ENCODE measurements around the gene CHAF1B. TPM values are rescaled to one million over a fixed set of nuclear protein-coding genes. Genes with fewer than 3 reads are reported as not detected.

CHAF1B gene
- total RNA-seq, 1 experiment from 2014 or later = 18.7 TPM

GRCh38 chr21:36402339-36402738 is 17.1 kb downstream of the CHAF1B start:
- no peak for DNase-seq
- Mint-ChIP-seq H3K4me1 (ENCODE audit: low read depth, unreplicated experiment) (no peaks in the 10 kb centered on the region), H3K27ac (ENCODE audit: unreplicated experiment) (no peak overlapping the region), H3K36me3 (ENCODE audit: insufficient read depth, unreplicated experiment) (peaks cover 39% of the 10 kb centered on the region), H3K9me3 (ENCODE audit: unreplicated experiment) (no peaks in the 10 kb centered on the region), H3K4me3 (ENCODE audit: unreplicated experiment) (no peak overlapping the region), H3K27me3 (ENCODE audit: insufficient read depth, unreplicated experiment) (no peaks in the 10 kb centered on the region)
- Histone ChIP-seq H3K27me3 (replicated peaks; ENCODE audit: control insufficient read depth, insufficient read depth, low read length) (no peaks in the 10 kb centered on the region), H3K36me3 (ENCODE audit: control insufficient read depth, insufficient read depth, low read length) (no peaks in the 10 kb centered on the region; the same call in 1 of the 2 replicates), H3K4me1 (no peaks in the 10 kb centered on the region), H3K4me3 (ENCODE audit: low read depth, low read length) (no peak overlapping the region), H3K9me3 (no peaks in the 10 kb centered on the region)
- intact Hi-C loops (cut with micrococcal nuclease; ENCODE audit: unreplicated experiment) = no loop called here
- no TSS peak for BruUV-seq (replicated peaks)
- no peak for TF ChIP-seq CTCF (IDR thresholded peaks at IDR 0.05; ENCODE audit: insufficient read depth in 1 of 2, low read depth in 1 of 2, low read length in 1 of 2, severe bottlenecking in 1 of 2, unreplicated experiment in 1 of 2)
- ChIA-PET POLR2A (no interaction called here), CTCF (interaction anchor here (0.5 kb wide), 1 partner anchor 12 kb away, joined by 11 read pairs; no protein-coding TSS in a partner anchor)

GRCh38 chr21:36403713-36404112 is 18.5 kb downstream of the CHAF1B start:
- H3K9me3 ChIP-seq = no peaks in the 10 kb centered on the region
- POLR2A ChIA-PET = interaction anchor here (0.5 kb wide), 1 partner anchor 231 kb away, joined by 15 read pairs; no protein-coding TSS in a partner anchor
- H3K4me3 ChIP-seq (ENCODE audit: low read depth, low read length) = no peak overlapping the region
- no peaks in the 10 kb centered on the region for H3K9me3 Mint-ChIP-seq (ENCODE audit: unreplicated experiment)
- H3K4me1 ChIP-seq = no peaks in the 10 kb centered on the region
- no TSS peak for BruUV-seq (replicated peaks)
- no peak overlapping the region for H3K27ac Mint-ChIP-seq (ENCODE audit: unreplicated experiment)
- no peak for TF ChIP-seq CTCF (IDR thresholded peaks at IDR 0.05; ENCODE audit: insufficient read depth in 1 of 2, low read depth in 1 of 2, low read length in 1 of 2, severe bottlenecking in 1 of 2, unreplicated experiment in 1 of 2)
- H3K27me3 Mint-ChIP-seq (ENCODE audit: insufficient read depth, unreplicated experiment) = no peaks in the 10 kb centered on the region
- H3K36me3 Mint-ChIP-seq (ENCODE audit: insufficient read depth, unreplicated experiment) = peaks cover 48% of the 10 kb centered on the region
- DNase-seq = no peak
- H3K36me3 ChIP-seq (ENCODE audit: control insufficient read depth, insufficient read depth, low read length) = no peaks in the 10 kb centered on the region; the same call in 1 of the 2 replicates
- intact Hi-C loops (cut with micrococcal nuclease; ENCODE audit: unreplicated experiment) = no loop called here
- H3K27me3 ChIP-seq (replicated peaks; ENCODE audit: control insufficient read depth, insufficient read depth, low read length) = no peaks in the 10 kb centered on the region
- H3K4me3 Mint-ChIP-seq (ENCODE audit: unreplicated experiment) = no peak overlapping the region
- CTCF ChIA-PET = no interaction called here
- H3K4me1 Mint-ChIP-seq (ENCODE audit: low read depth, unreplicated experiment) = no peaks in the 10 kb centered on the region

- peaks cover 56% of the 10 kb centered on the region for H3K36me3 Mint-ChIP-seq (ENCODE audit: insufficient read depth, unreplicated experiment)
- no peaks in the 10 kb centered on the region for H3K4me1 ChIP-seq
- no TSS peak for BruUV-seq (replicated peaks)
- H3K27me3 ChIP-seq (replicated peaks; ENCODE audit: control insufficient read depth, insufficient read depth, low read length) = no peaks in the 10 kb centered on the region
- no peak for DNase-seq
- no peak overlapping the region for H3K27ac Mint-ChIP-seq (ENCODE audit: unreplicated experiment)
- H3K4me3 ChIP-seq (ENCODE audit: low read depth, low read length) = no peak overlapping the region
- ChIA-PET POLR2A (no interaction called here), CTCF (no interaction called here)
- no peaks in the 10 kb centered on the region for H3K9me3 Mint-ChIP-seq (ENCODE audit: unreplicated experiment)
- no peak overlapping the region for H3K4me3 Mint-ChIP-seq (ENCODE audit: unreplicated experiment)
- intact Hi-C loops (cut with micrococcal nuclease; ENCODE audit: unreplicated experiment) = no loop called here
- no peaks in the 10 kb centered on the region for H3K36me3 ChIP-seq (ENCODE audit: control insufficient read depth, insufficient read depth, low read length)
- no peaks in the 10 kb centered on the region for H3K4me1 Mint-ChIP-seq (ENCODE audit: low read depth, unreplicated experiment)
- no peaks in the 10 kb centered on the region for H3K27me3 Mint-ChIP-seq (ENCODE audit: insufficient read depth, unreplicated experiment)
- no peaks in the 10 kb centered on the region for H3K9me3 ChIP-seq
- TF ChIP-seq CTCF (IDR thresholded peaks at IDR 0.05; ENCODE audit: insufficient read depth in 1 of 2, low read depth in 1 of 2, low read length in 1 of 2, severe bottlenecking in 1 of 2, unreplicated experiment in 1 of 2) = no peak
Observed at GRCh38 chr21:36408568-36408967, 23.4 kb downstream of the CHAF1B start.
